ENCODE data around the gene R3HDML. TPM values are rescaled to one million over a fixed set of nuclear protein-coding genes. Genes with fewer than 3 reads are reported as not detected.

R3HDML gene
- total RNA-seq, 2 donors from 2014 or later, result not detected

DNA sequence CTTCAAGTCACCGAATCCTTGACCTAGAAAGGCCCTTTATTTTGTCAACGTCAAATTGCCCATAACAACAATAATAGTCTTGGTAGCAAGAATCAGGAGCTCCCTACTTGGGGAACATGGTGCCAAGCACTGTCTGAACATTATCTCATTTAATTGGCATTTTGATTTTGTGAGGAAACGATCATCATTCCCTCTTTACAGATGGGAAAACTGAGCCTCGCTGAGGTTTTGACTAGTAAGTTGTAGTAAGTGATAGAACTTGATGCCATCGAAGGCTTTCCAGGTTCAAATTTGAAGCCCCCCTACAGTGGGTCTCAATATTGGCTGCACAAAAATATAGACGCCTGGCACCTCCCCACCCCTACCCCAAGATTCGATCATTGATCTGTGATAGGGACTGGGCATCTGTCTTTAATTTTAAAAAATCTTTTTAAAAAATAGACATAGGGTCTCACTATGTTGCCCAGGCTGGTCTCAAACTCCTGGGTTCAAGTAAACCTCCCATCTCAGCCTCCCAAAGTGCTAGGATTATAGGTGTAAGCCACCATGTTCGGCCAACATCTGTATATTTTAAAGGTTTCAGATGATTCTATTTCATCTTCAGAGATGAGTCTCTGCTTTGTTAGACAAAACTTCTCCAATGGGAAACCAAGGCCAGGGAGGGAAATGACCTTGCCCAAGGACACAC is 55.4 kb downstream of the R3HDML start:
- Histone ChIP-seq H3K4me1 (ENCODE audit: control insufficient read depth in 1 of 2, low read depth in 2 of 2) (no peaks in the 10 kb centered on the region), H3K27me3 (replicated peaks; ENCODE audit: insufficient read depth) (no peaks in the 10 kb centered on the region), H3K4me3 (no peak overlapping the region), H3K27ac (no peak overlapping the region), H3K36me3 (no peaks in the 10 kb centered on the region), H3K9me3 (no peaks in the 10 kb centered on the region)
- TF ChIP-seq, protein P1, sequence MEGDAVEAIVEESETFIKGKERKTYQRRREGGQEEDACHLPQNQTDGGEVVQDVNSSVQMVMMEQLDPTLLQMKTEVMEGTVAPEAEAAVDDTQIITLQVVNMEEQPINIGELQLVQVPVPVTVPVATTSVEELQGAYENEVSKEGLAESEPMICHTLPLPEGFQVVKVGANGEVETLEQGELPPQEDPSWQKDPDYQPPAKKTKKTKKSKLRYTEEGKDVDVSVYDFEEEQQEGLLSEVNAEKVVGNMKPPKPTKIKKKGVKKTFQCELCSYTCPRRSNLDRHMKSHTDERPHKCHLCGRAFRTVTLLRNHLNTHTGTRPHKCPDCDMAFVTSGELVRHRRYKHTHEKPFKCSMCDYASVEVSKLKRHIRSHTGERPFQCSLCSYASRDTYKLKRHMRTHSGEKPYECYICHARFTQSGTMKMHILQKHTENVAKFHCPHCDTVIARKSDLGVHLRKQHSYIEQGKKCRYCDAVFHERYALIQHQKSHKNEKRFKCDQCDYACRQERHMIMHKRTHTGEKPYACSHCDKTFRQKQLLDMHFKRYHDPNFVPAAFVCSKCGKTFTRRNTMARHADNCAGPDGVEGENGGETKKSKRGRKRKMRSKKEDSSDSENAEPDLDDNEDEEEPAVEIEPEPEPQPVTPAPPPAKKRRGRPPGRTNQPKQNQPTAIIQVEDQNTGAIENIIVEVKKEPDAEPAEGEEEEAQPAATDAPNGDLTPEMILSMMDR (IDR thresholded peaks at IDR 0.05), result no peak
- DNase-seq (ENCODE audit: low spot score) (no peak), ATAC-seq (ENCODE audit: insufficient number of reproducible peaks, low FRiP score, low read depth) (no peak)

DNA sequence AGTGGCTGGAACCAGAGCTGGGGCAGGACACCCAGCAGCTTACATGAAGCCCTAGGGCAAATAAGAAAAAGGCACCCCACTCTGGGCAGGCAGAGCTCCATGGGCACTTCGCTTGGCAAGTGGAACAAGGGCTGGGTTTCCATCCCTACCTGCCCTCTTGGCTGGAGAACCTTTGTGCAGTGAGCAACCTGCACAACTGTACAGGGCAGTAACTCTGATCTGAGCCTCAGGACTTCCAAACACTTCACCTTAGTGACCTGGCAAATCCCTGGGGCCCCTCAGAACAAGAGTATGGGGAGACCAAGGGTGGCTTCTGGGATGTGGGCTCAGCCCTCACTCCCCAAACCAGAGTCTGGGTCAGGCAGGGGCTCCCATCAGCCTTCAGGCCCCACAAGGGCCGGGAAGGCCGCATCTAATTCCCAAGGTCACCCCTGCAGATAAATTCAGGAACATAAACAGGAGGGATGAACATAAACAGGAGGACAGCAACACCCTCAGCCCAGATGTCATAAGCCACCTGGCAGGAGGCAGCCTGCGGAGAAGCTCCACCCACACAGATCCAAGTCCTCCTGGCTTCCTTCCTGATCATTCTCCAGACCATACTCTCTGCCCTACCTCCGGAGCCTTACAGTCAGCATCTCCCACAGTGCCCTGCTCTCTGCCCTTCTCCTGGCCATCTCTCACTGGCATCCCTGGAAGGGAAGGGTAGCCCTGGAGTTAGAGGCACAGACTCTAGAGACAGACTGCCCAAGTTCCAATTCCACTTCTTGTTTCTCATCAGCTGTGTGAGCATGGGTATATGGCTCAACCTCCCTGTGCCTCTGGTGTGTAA is 56.1 kb downstream of the R3HDML start:
- Histone ChIP-seq H3K9me3 (no peaks in the 10 kb centered on the region), H3K4me1 (ENCODE audit: control insufficient read depth in 1 of 2, low read depth in 2 of 2) (no peaks in the 10 kb centered on the region), H3K27me3 (replicated peaks; ENCODE audit: insufficient read depth) (no peaks in the 10 kb centered on the region), H3K4me3 (no peak overlapping the region), H3K27ac (no peak overlapping the region), H3K36me3 (no peaks in the 10 kb centered on the region)
- ATAC-seq (ENCODE audit: insufficient number of reproducible peaks, low FRiP score, low read depth), result no peak
- TF ChIP-seq, protein P1 (IDR thresholded peaks at IDR 0.05), result no peak
- DNase-seq (ENCODE audit: low spot score), result no peak

DNA sequence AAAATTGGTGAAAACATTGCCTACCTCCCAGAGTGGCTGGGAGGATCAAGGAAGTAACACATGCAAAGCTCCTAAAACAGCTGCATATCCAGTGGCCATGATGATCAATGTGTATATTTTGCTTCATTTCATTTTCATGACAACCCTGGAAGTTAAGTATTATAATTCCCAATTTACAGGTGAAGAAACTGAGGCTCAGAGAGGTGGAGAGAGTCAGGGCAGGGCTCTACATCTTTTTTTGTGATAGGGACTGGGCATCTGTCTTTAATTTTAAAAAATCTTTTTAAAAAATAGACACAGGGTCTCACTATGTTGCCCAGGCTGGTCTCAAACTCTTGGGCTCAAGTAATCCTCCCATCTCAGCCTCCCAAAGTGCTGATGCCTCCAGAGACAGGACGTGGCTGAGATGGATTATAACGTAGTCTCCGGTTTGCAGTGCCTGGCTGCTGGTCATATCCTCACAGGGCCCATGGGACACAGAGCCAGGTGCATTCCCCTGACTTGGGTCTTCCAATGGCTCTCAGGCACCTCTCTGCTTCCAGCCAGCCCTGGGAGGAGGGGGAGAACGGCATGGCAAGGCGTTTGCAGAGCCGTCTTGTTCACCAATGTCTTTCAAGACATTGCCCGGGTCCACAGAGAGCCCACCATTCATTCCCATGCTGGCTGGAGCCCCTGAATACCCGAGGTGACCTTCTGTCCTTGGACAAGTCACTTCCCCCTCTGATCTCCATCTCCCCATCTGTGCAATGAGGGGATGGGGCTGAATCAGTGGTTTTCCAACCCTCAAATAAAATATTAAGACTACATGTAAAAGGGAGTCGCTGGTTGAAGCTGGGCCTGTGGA is 57.0 kb downstream of the R3HDML start:
- DNase-seq (ENCODE audit: low spot score), result no peak
- Histone ChIP-seq H3K36me3 (no peaks in the 10 kb centered on the region), H3K4me1 (ENCODE audit: control insufficient read depth in 1 of 2, low read depth in 2 of 2) (no peaks in the 10 kb centered on the region), H3K9me3 (no peaks in the 10 kb centered on the region), H3K27ac (no peak overlapping the region), H3K27me3 (replicated peaks; ENCODE audit: insufficient read depth) (no peaks in the 10 kb centered on the region), H3K4me3 (no peak overlapping the region)
- TF ChIP-seq, protein P1 (IDR thresholded peaks at IDR 0.05), result no peak
- no peak for ATAC-seq (ENCODE audit: insufficient number of reproducible peaks, low FRiP score, low read depth)

DNA sequence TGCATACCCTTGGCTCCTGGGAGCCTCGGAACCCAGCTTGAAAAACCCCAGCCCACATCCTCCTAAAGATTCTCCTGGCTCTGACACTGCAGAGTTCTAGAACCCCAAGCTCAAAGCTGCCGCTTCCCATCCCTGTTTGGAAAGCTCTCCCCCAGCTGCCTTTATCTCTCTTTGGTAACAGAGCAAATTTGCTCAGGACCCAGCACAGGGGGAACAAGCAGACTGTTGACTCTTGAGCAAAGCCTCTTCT is 57.5 kb downstream of the R3HDML start:
- H3K36me3 ChIP-seq, result no peaks in the 10 kb centered on the region
- no peak overlapping the region for H3K27ac ChIP-seq
- H3K9me3 ChIP-seq, result no peaks in the 10 kb centered on the region
- DNase-seq (ENCODE audit: low spot score) (no peak), ATAC-seq (ENCODE audit: insufficient number of reproducible peaks, low FRiP score, low read depth) (no peak)
- H3K4me1 ChIP-seq (ENCODE audit: control insufficient read depth in 1 of 2, low read depth in 2 of 2), result no peaks in the 10 kb centered on the region
- H3K27me3 ChIP-seq (replicated peaks; ENCODE audit: insufficient read depth), result no peaks in the 10 kb centered on the region
- no peak overlapping the region for H3K4me3 ChIP-seq
- TF ChIP-seq, protein P1 (IDR thresholded peaks at IDR 0.05), result no peak

Data from thoracic aorta (tissue), 2 donors.